Ramos (cell line): ENCODE results near the gene PELI3.
"Not testable (repeated sequence)": the region's sequence is repeated elsewhere in the genome, so short reads cannot be mapped to it uniquely, and the experiment has no call there.

ENCODE experiments used
- in situ Hi-C: fragments of 300-500 bp; cut with MboI; formaldehyde crosslinking; loops from one replicate; pipeline ENCODE4 v1.14.3; 2022; ENCODE audit warnings: low sequenced_read_pairs; ENCODE audit not compliant: unreplicated experiment

The PELI3 gene

DNA sequence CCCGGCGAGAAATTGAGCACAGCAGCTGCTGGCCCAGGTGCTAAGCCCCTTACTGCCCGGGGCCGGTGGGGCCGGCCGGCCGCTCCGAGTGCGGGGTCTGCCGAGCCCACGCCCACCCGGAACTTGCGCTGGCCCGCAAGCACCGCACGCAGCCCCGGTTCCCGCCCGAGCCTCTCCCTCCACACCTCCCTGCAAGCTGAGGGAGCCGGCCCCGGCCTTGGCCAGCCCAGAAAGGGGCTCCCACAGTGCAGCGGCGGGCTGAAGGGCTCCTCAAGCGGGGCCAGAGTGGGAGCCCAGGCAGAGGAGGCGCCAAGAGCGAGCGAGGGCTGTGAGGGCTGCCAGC is 25.8 kb upstream of the PELI3 start:
- in situ Hi-C loops = not testable (repeated sequence)

DNA sequence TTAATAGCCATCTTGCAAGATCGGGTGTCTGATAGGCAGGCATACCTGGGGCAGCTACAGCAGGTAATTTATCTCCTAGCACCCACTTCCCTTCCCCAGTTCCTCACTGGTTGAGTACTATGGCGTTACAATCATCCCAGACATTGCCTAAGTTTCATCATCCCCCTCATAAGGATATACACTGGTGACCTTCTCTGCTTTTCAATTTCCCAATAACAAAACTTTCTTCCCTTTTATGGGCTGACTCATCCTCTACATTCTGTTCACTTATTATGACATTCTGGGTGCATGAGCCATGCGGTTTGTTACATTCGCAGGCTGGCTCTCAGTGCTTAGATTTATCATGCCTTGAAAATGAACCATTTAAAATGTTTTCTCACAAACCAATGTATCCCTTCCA is 23.1 kb upstream of the PELI3 start:
- in situ Hi-C loops = no loop called here

DNA sequence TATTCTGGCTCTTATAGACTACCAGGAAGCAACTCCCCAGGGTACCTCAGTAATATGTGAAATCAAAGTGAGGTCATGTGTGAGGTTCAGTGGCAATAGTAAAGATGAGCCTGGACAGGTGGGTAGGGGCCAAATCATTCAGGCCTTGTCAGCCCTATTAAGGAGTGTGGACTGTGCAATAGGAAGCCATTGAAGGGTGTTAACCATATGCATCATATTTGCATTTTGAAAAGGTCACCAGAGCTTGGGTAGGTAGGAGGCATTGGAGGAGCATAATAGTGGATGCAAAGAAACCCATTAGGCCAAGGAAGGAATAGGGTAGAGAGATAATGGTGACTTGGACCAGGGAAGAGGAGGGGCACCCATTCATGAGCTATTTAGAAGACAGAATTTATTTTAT is 19.7 kb upstream of the PELI3 start:
- in situ Hi-C loops = no loop called here

DNA sequence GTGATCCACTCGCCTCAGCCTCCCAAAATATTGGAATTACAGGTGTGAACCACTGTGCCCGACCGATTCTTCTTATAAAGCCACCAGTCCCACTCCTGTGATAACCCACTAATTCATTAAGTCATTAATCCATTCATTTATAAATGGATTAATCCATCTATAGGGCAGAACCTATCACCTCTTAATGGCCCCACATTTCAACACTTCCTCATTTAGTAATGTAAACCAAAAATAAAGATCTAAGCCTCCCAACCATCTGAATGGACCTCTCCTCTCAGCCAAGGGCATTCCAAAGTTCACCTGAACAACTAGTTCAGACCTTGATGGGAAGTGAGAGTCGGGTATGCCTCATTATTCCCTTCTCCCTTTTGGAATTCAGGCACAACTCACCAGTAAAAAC is 18.2 kb upstream of the PELI3 start:
- in situ Hi-C loops = no loop called here

DNA sequence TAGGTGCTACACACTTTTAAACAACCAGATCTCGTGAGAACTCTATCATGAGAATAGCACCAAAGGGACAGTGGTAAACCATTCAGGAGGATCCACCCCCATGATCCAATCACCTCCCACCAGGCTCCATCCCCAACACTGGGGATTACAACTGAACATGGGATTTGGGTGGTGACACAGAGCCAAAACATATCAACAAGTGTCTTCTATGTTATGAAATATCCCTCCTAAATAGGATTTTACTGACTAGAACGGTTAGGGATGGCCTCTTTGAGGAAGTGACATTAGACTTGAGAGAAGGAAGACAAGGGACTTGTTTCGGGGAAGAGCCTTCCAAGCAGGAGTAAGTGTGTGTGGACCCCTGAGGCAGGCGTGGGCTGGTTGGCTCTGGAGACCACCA is 16.1 kb upstream of the PELI3 start:
- in situ Hi-C loops = no loop called here

DNA sequence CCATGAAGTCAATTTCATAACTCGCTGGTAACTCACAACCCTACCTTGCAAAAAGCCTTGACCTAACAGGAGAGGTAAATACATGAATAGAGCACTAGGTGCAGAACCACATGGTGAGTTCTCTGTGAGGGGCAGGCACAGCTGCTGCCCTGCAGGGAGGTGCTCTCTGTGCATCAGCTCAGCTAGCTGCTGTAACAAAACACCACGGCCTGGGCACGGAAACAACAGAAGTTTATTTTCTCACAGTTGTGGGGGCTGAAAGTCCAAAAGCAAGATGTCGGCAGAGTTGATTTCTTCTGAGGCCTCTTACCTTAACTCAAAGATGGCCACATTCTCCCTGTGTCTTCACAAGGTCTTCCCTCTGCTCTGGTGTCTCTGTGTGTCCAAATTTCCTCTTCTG is 15.0 kb upstream of the PELI3 start:
- in situ Hi-C loops = no loop called here

DNA sequence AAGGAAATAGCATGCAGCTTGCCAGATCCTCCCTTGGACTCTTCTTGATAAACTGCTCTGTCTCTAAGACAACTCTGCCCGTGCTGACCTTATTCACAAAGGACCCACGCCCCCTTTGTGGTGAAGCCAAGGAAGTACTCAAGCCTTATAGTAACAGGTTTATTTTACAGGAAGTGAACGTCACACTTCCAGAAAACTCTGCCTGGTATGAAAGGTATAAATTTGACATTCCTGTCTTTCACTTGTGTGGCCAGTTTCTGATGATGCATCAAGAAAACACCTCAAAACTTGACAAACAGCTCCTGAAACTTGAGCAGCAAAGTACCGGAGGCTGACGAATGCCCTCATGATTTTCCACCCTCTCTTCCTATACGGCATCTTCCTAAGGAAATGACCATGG is 12.5 kb upstream of the PELI3 start:
- in situ Hi-C loops = no loop called here

DNA sequence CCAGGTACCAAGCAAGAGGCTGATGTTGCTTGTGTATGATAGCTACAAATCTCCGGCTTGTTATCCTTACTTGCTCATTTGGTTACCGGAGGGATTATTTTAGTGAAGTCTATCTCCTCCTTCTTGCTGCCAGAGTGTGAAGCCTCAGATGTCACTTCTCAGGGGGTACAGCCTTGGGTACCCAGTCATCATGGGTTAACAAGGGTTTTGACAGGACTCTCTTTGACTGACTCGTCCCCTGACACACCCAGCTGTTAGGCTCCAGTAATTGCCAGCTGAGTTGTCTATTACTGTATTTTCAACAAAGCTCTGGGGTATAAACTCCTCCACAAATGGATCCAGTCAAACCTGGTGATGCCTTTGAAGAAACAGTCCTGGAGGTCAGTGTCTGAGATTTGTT is 11.9 kb upstream of the PELI3 start:
- in situ Hi-C loops = no loop called here

DNA sequence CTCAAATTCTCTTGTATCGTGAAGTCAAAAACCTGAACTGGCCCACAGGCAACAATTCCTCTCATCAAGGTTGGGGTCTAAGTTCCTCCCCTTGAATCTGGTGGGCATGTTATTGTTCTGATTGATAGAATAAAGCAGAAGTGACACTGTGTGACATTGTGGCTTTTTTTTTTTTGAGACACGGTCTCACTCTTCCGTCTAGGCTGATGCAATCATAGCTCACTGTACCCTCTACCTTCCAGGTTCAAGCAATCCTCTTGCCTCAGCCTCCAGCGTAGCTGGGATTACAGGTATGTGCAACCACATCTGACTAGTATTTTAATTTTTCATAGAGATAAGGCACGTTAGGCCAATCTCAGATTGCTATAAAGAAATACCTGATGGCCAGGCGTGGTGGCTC is 8.9 kb upstream of the PELI3 start:
- in situ Hi-C loops = no loop called here

DNA sequence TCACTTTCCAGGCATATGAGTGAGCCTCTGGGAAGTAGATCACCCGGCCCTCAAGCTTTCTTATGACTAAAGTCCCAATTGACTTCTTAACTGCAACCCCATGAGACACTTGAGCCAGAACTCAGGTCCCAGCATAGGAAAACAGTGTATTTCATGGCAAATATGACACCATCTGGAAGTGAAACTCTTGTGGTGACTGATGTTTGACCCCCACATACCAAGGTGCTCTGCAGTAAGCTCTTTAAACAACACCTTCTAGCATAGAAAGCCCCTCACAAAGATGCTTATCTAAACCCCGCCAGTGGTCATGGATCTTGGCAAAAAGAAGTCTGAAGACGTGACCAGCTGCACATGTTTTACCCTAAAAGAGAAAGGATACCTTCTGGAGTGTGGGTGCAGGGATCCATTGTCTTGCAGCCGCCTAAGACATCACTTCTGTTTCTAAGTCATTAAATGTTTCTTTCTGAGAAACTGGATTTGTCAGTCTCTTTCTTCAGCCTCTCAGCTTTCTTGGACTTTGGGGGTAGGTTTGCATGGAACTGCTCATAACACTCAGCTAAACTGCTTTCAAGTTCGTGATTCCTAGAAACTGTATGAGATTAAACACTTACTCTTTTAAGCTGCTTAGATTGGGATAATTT is 7.4 kb upstream of the PELI3 start:
- in situ Hi-C loops = no loop called here

DNA sequence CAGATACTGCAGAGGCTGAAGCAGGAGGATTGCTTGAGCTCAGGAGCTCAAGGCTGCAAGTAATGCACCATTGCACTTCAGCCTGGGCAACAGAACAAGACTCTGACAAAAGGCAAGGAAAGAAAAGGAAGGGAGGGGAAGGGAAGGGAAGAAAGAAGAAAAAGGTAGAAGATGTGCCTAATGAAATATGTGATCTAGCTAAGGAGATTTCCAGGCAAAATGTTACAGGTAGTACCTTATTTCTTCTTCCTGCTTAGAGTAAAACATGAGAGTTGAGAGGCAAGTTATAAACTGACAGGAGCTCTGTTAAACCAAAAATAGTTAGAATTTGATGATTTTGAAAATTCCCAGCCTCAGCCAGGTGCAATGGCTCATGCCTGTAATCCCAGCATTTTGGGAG is 4.7 kb upstream of the PELI3 start:
- in situ Hi-C loops = no loop called here

DNA sequence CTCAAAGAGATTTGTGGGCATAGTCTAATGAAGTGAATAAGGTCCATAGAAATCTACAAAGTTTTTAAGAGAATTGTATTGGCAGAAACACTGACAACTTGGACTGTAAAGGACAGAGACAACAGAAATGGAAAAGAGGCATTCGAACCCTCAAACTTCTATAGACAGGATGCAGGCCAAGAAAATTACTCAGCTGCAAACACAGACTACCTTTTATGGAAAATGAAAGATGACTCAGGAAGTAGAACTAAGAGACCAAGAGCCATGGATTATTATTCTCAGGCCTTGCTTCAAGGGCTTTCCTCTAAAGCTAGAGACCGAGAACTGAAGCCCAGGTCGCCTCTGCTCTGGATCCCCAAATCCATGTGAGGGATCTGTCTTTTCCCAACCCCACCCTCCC is 3.8 kb upstream of the PELI3 start:
- in situ Hi-C loops = no loop called here

DNA sequence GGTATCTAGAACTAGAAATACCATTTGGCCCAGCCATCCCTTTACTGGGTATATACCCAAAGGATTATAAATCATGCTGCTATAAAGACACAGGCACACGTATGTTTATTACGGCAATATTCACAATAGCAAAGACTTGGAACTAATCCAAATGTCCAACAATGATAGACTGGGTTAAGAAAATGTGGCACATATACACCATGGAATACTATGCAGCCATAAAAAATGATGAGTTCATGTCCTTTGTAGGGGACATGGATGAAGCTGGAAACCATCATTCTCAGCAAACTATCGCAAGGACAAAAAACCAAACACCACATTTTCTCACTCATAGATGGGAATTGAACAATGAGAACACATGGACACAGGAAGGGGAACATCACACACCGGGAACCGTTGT is 2.6 kb upstream of the PELI3 start:
- in situ Hi-C loops = not testable (repeated sequence)

DNA sequence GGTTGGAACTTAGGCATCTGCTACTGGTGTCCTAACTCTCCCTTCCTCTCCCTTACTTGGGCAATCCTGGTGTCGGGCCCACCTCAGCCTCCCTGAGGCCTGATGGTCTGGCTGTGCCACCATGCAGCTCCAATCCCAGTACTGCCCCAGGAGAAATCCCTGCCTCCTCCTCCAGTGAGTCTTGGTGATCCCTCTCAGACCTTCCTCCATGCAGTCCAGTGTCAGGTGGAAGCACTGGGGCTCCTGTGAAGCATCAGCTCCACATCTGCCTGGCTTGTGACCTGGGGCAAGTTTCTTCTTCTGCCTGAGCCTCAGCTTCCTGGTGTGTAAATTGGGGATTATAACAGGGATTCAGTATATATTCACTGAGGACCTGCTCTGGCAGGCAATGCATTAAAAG is 1.8 kb upstream of the PELI3 start:
- in situ Hi-C loops = no loop called here

DNA sequence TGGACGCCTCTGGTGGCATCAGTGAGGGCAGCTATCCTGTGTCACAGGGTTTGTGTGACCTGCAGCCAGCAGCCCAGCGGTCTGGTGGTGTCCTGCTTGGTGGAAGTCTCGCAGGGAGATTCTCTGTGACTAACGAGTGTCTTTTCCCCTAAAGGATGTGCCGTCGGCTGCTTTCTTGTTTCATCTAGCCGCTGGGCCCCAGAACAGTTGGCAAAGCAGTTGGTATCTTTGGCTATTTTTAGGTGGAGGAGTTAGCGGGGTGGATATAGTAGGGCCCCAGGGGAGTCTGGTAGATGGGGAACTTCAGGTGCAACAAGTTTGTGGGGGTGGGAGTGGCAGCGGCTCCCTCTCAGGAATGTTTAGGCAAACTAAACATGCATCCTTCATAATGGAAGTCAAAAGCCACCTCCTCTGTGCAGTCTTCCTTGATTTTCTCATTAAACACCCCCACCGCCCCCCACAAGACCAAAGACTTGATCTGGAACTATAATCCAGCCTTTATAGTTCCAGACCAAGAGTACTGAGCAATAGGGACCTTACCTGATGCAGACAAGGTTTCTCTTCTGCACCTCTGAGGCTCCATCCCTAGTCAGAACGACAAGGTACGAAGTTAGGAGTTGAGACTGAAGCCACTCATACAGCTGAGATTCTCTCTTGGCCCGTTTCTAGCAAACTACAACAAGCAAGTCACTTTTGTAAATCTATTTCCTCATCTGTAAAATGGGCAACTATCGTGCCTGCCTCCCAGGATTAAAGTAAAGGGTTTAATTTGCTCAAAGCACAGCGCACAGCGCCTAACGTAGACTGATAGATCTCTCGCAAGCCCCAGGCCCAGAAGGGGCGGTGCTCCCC is 1.1 kb upstream of the PELI3 start:
- in situ Hi-C loops = no loop called here

DNA sequence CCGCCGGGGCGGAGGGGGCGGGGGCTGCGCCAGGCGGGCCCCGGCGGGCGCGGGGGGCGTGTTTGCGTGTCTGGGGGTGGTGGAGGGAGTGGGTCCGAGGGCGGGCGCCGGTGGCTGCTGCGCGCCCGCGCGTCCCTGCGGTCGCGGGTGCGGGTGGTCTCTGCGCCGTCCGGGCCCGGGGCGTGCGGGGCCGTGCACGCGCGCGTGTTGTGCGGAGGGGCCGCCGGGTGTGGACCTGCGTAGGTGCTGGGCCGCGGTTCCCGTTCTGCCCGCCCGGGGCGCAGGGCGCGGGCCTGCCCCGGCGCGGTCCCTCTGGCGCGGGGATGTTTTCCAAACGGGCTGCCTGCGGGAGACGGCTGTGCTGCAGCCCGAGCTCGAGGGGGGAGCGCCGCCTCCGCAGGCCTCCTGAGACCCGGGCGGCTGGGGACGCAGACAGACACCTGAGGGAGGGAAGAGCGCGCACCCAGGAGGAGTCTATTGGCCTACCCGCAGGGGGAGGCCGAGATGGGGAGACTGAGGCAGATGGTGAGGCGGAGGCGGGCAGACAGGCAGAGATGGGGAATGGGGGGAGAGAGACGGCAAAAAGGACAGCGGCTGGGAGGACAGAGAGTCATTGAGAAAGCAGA is 442 bp downstream of the PELI3 start:
- in situ Hi-C loops = no loop called here

DNA sequence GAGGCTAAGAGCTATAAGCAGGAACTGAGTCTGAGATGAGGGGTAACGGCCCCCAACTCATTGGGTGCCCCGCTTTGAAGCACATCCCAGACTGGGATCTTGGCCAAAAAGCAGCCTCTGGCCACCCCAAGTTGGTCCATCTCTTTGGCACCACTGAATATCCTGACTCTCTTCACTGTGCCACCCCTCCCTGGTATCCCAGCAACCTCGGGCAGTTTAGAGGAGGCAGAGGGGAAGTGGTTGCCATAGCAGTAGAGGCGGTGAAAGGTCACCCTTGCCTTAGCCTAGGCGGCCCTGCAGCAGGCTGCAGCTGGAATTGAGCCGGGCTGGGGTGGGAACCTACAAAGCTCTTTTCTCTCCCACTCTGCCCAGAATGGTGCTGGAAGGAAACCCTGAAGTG is 1.1 kb downstream of the PELI3 start:
- in situ Hi-C loops = no loop called here

DNA sequence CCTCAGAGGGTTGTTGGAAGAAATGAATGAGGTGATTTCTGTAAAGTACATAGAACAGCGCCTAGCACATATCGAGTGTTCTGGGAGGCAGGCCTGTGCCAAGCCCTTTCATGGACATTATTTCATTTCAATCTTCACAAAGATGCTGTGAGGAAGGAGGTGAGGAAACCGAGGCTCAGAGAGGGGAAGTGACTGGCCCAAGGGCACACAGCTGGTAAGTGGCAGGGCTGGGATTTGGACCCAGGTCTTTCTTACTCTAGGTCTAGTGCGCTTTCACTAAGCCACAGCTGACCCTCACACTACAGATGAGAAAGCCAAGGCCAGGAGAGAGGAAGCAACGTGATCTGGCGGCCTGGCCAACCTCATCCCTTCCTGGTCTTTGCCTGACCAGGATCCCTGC is 2.0 kb downstream of the PELI3 start:
- in situ Hi-C loops = no loop called here

DNA sequence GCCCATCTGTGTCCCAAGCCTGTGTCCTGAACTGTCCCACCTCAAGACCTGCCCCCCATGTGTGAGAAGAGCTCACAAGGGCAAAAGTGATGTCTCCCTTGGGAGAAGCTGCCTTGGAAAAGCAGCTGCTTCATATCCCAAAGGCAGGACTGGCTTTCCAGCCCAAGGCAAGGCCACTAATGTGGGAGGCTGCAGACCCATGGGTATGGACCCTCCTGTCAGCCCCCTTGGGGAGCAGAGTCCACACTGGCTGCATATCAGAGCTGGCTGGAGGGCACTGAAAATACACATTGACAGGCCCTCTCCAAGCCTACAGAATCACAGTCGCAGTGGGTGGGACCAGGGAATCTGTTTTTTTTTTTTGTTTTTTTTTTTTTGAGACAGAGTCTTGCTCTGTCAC is 2.7 kb downstream of the PELI3 start:
- in situ Hi-C loops = no loop called here

DNA sequence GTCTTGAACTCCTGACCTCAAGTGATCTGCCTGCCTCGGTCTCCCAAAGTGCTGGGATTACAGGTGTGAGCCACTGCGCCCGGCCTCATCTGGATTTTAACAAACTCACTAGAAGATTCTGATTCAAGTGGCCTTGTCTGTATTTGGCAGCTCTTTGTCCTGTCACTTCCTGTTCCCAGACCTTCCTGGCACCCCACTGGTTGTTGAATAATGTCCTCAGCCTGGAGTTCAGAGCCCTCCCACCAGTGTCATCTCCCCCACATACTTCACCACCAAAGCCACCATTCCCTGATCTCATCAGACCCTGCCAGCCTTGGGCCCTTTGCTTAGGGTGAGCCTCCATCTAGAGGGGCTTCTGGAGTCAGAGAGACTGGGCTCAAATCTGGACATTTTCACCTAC is 3.3 kb downstream of the PELI3 start:
- in situ Hi-C loops = no loop called here

DNA sequence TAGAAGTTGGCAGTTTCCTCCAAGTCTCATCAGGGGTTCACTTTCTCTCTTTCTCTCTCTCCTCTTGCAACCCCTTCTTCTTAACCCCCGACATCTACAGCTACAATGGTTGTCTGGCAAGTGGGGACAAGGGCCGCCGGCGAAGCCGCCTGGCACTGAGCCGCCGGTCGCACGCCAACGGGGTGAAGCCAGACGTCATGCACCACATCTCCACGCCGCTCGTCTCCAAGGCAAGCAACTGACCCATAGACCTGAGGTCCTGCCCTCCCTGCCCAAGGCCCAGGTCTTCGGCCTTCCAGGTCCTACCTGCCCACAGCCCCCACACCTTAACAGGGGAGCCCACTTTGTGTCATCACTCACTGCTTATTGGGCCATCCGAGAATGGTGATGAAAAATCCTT is 4.4 kb downstream of the PELI3 start:
- in situ Hi-C loops = no loop called here

DNA sequence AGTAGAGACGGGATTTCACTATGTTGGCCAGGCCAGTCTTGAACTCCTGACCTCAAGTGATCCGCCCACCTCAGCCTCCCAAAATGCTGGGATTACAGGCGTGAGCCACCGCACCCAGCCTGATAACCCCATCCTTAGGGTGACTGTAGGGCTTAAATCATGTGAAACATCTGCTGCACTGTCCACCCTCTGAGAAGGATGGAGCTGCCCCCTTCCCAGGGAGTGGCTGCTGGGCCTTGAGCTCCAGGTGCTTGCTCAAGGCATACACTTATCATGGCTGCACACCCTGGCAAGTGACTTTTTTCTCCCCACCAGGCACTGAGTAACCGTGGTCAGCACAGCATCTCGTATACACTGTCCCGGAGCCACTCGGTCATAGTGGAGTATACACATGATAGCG is 5.3 kb downstream of the PELI3 start:
- in situ Hi-C loops = no loop called here
